ENCODE data around the gene MLLT3.
"Not testable (repeated sequence)": the region's sequence is repeated elsewhere in the genome, so short reads cannot be mapped to it uniquely, and the experiment has no call there.

MLLT3 gene

GRCh38 chr9:20622330-20623020 lies at the start of gene MLLT3:
Gene MLLT3 (minus strand): TSS chr9:20622499.
- no peak for FAIRE-seq

DNA sequence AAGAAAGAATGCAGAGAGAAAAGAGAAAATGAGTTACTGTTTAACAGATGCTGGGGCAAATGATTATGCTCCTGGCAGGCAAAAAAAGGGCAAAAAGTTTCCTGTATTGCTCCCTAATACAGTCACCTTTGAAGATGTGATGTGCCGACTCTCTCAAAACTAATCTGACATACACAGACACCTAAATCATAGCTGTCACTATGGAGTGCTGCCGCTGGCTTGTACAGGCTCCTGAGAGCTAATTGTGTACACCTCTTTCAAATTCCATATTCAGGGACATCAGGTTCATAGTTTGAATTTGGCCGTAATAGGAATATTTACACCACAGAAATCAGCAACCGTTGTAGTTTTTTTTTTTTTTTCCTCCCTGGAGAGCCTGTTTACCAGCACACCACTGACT lies 49.3 kb upstream of the MLLT3 start:
- FAIRE-seq, result no peak

DNA sequence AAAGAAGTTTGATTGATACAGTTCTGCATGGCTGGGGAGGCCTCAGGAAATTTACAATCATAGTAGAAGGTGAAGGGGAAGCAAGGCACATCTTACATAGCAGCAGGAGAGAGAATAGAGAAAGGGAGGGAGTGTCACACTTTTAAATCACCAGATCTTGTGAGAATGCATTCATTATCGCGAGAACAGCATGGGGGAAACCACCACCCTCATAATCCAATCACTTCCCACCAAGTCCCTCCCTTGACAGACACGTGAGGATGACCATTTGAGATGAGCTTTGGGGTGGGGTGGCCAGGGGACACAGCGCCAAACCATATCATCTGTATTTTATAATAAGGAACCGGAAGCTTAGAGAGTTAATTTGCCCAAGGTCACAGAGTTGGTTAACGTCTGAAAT lies 48.1 kb upstream of the MLLT3 start:
- no peak for FAIRE-seq

DNA sequence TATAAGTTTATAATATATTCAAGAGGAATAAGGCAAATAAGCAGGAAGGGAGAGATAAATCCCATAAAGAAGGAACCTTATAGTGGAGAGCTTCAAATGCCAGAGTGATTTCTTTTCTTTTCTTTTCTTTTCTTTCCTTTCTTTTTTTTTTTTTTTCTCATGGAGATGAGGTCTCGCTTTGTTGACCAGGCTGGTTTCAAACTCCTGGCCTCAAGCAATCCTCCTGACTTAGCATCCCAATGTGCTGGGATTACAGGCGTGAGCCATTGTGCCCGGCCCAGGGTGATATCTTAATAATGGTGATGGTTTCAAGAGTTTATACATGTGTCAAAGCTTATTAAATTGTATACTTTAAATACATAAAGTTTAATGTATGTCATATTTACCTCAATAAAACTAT lies 42.2 kb upstream of the MLLT3 start:
- no peak for FAIRE-seq

GRCh38 chr9:20663133-20663532 lies 40.8 kb upstream of the MLLT3 start:
- no peak for FAIRE-seq

DNA sequence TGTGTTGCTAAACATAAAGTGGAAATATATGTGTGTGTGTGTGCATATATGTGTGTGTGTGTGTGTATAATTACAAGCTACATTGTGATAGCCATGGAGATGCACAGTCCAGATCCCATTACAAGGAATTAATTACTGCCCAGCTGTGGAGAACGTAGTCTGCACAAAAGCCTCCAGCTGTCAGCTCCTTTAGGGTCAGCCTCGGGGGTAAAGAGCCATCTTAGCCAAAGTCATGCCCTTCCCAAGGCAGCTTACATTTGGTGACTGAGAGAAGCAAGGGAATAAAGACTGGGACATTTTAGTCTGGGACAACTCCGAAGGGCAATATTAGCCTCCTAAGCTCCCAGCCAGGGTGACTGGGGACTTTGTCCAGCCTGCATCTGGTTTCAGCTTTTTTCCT lies 39.9 kb upstream of the MLLT3 start:
- no peak for FAIRE-seq

GRCh38 chr9:20659474-20659967 lies 37.2 kb upstream of the MLLT3 start:
- no peak for FAIRE-seq

GRCh38 chr9:20658677-20659473 lies 36.6 kb upstream of the MLLT3 start:
- no peak for FAIRE-seq

DNA sequence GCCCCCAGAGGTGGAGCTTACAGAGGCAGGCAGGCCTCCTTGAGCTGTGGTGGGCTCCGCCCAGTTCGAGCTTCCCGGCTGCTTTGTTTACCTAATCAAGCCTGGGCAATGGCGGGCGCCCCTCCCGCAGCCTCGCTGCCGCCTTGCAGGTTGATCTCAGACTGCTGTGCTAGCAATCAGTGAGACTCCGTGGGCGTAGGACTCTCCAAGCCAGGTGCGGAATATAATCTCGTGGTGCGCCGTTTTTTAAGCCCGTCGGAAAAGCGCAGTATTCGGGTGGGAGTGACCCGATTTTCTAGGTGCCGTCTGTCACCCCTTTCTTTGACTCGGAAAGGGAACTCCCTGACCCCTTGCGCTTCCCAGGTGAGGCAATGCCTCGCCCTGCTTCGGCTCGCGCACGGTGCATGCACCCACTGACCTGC lies 36.0 kb upstream of the MLLT3 start:
- FAIRE-seq, result not testable (repeated sequence)

DNA sequence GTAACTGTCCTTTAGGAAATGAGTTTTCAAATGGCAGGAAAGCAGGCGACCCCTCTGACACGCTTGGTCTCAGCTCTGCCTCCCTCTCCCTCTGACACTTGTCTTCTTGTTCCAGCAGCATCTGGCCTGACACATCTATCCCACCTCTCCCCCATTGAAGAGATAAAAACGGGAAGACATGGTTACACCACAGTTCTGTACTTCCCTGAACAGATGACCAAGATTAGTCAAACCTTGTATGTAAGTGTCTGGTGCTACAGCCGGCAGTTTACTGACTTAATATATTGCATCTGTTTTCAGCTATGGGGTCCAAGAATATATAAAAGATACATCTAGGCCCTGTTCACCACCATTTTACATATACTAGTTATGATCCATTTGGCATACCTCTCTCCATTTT lies 29.6 kb upstream of the MLLT3 start:
- no peak for FAIRE-seq

DNA sequence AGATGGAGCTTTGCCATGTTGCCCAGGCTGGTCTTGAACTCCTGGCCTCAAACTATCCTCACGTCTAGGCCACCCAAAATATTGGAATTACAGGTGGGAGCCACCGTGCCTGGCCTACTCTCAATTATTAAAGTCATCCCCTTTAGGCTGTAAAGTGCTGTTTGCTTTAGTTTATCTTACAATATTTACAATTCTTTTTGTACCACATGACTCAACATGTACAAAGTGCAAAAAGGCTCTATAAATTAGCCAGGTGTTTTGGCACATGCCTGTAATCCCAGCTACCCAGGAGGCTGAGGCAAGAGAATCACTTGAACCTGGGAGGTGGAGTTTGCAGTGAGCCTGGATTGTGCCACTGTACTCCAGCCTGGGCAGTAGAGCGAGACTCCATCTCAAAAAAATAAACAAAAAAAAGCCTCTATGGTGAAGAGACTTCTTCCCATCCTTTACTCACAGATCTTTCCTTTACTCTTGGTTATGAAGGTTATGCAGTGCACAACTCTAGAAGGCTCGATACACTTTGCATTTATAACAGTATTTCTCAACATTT lies 28.5 kb upstream of the MLLT3 start:
- no peak for FAIRE-seq

GRCh38 chr9:20650313-20650712 lies 28.0 kb upstream of the MLLT3 start:
- FAIRE-seq, result no peak

GRCh38 chr9:20649381-20649780 lies 27.1 kb upstream of the MLLT3 start:
- no peak for FAIRE-seq

DNA sequence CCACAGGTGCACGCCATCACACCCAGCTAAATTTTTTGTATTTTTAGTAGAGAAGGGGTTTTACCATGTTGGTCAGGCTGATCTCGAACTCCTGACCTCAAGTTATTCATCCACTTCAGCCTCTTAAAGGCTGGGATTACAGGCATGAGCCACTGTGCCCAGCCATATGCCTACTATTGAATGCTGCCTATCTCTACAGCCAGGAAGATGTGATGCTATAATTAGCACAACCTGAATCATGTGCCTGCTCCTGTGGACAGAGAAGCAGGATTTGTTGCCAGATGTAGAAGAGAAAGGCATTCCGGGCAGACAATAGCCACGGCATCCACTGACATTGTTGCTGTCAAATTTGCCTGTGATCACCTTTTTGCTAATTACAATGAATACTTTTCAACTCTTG lies 24.4 kb upstream of the MLLT3 start:
- no peak for FAIRE-seq

DNA sequence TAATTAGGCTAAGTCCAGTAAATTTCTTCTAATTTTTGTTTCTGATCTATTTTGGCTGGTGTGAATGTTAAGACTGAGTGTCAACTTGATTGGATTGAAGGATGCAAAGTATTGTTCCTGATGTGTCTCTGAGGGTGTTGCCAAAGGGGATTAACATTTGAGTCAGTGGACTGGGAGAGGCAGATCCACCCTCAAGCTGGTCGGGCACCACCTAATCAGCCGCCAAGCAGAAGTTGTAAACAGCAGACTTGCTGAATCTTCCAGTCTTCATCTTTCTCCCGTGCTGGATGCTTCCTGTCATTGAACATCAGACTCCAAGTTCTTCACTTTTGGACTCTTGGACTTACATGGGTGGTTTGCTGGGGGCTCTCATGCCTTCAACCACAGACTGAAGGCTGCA lies 21.4 kb upstream of the MLLT3 start:
- FAIRE-seq, result no peak

GRCh38 chr9:20642045-20642444 lies 19.7 kb upstream of the MLLT3 start:
- no peak for FAIRE-seq

- FAIRE-seq, result no peak
Observed at GRCh38 chr9:20640331-20641187, 18.3 kb upstream of the MLLT3 start.

DNA sequence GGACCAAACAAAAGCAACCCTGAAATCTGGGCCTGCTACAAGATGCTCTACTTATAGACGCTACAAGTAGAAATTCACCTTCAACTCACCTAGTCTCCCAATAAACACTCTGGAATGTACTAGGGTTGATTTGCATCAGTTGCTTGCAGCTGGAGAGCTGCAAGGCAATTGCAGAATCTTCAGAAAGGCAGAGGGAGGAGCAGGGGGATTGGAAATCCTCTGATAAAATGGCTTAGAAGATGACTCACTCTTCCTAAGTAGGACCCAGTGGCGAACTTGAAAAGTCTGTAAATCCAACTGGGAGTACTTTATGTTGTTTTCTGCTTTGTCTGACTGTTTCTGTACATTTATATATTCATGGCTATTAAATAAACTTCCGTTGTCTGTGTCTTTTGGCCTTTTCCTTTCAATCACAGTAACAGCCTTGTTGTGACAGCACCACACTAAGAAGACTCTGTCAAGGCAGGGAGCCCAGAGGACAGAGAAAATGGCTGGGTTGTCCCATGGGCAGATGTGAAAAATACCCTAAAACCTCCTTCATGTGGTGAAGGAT lies 14.7 kb upstream of the MLLT3 start:
- no peak for FAIRE-seq

GRCh38 chr9:20634895-20635294 lies 12.6 kb upstream of the MLLT3 start:
- no peak for FAIRE-seq

- FAIRE-seq, result no peak
Observed at GRCh38 chr9:20632705-20633104, 10.4 kb upstream of the MLLT3 start.

- no peak for FAIRE-seq
Observed at GRCh38 chr9:20630241-20630943, 8.1 kb upstream of the MLLT3 start.

- FAIRE-seq, result peak; percentile 45
Observed at GRCh38 chr9:20625003-20625349, 2.7 kb upstream of the MLLT3 start.
